Karpas-422 (cell line): ENCODE results near the gene MAPT. TPM values are rescaled to one million over a fixed set of nuclear protein-coding genes. Genes with fewer than 3 reads are reported as not detected.

Experiments
- DNase-seq: peaks from one replicate; pipeline ENCODE4 v3.0.0-alpha.2; 2015
- H2AFZ ChIP-seq: fragments of 200-600 bp; sonication (generic); 2 replicates; pipeline ENCODE4 v1.6.1; 2014; ENCODE audit warnings: antibody characterized with exemption, low read length, mixed read lengths
- H3K27ac ChIP-seq: fragments of 200-600 bp; sonication (generic); 2 replicates; pipeline ENCODE4 v1.5.1; 2014; ENCODE audit warnings: mild to moderate bottlenecking, low read length, moderate library complexity
- H3K27me3 ChIP-seq: fragments of 200-600 bp; sonication (generic); 2 replicates; pipeline ENCODE4 v1.6.1; 2014; ENCODE audit warnings: low read length, mixed read lengths
- H3K36me3 ChIP-seq: fragments of 200-600 bp; sonication (generic); 2 replicates; pipeline ENCODE4 v1.6.1; 2014; ENCODE audit warnings: low read length, mixed read lengths; ENCODE audit not compliant: insufficient read depth
- H3K4me1 ChIP-seq: fragments of 200-600 bp; sonication (generic); 2 replicates; pipeline ENCODE4 v1.6.1; 2014; ENCODE audit warnings: mild to moderate bottlenecking, low read length, mixed read lengths
- H3K4me2 ChIP-seq: fragments of 200-600 bp; sonication (generic); 2 replicates; pipeline ENCODE4 v1.6.1; 2014; ENCODE audit warnings: low read length, low read depth, mild to moderate bottlenecking; ENCODE audit not compliant: poor library complexity, severe bottlenecking
- H3K4me3 ChIP-seq: fragments of 200-600 bp; sonication (generic); 2 replicates; pipeline ENCODE4 v1.5.1; 2014; ENCODE audit warnings: mild to moderate bottlenecking, antibody characterized with exemption, low read length, mixed read lengths
- H3K79me2 ChIP-seq: fragments of 200-600 bp; sonication (generic); 2 replicates; pipeline ENCODE4 v1.6.1; 2014; ENCODE audit warnings: mild to moderate bottlenecking, low read length, mixed read lengths
- H3K9ac ChIP-seq: fragments of 200-600 bp; sonication (generic); 2 replicates; pipeline ENCODE4 v1.6.0; 2014; ENCODE audit warnings: low read length
- H3K9me2 ChIP-seq: fragments of 200-600 bp; sonication (generic), shearing (Covaris generic); replicated peaks from 2 replicates; pipeline ENCODE4 v1.6.0; 2014; ENCODE audit warnings: mild to moderate bottlenecking, low read length, moderate library complexity; ENCODE audit not compliant: insufficient read depth
- H3K9me3 ChIP-seq: fragments of 300-700, 200-600 bp; sonication (generic); 2 replicates; pipeline ENCODE4 v1.6.1; 2014; ENCODE audit warnings: low read length, mixed read lengths
- H4K20me1 ChIP-seq: fragments of 200-600 bp; sonication (generic); 2 replicates; pipeline ENCODE4 v1.6.1; 2014; ENCODE audit warnings: mild to moderate bottlenecking, antibody characterized with exemption, low read length, low read depth; ENCODE audit not compliant: insufficient read depth
- total RNA-seq: library from RNA; depleted of rRNA; stranded (reverse); fragments of >200 nt; shearing (Covaris generic); gene quantifications from 2 replicates; pipeline ENCODE4 v1.2.3, GENCODE V29; 2014; ENCODE audit warnings: low replicate concordance

The MAPT gene
- total RNA-seq, 1 experiment from 2014 or later: 0.15 TPM

GRCh38 chr17:45848405-45848804 lies 45.9 kb upstream of the MAPT start:
- Histone ChIP-seq H3K27me3 (no peaks in the 10 kb centered on the region), H3K9me2 (no peaks in the 10 kb centered on the region), H3K9me3 (no peaks in the 10 kb centered on the region), H3K4me2 (no peak overlapping the region), H3K4me1 (no peaks in the 10 kb centered on the region), H3K4me3 (no peak overlapping the region), H3K36me3 (no peaks in the 10 kb centered on the region), H4K20me1 (0 out of 2 replicates have a peak, but pooled peaks cover 4% of the 10 kb centered on the region), H2AFZ (no peak overlapping the region), H3K79me2 (no peaks in the 10 kb centered on the region), H3K27ac (no peak overlapping the region), H3K9ac (no peak overlapping the region)
- no peak for DNase-seq

DNA sequence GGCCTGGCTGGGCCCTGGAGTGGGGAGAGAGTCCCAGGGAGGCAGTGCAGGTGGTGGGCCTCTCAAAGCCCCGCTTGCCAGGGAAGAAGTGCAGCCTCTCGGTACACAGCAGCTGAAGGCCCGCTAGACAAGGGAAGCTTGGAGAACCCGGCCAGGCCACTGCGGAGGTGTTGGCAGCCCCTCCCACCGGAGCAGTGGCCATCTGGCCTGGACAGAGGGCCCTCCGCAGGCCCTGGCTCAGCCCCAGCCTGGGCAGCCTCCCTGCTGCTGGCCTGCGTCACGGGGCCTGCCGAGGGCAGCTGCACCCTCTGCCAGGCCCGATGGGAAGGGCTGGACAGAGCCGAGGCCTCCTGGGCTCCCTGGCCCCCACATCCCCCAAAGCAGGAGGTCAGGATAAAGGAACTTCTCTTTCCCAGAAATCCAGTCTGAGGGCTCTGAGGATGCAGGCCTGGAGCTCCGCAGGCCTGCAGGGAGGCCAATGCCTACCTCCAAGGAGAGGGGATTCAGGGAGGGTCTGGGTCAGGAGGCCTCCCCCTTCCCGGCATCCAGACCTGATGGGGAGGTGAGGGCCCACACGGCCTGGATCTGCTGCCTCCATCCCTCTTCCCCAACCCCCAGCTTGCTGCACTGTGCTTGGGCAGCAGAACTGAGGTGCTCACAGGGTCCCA lies 45.4 kb upstream of the MAPT start:
- Histone ChIP-seq H3K36me3 (no peaks in the 10 kb centered on the region), H3K9me3 (no peaks in the 10 kb centered on the region), H3K27me3 (no peaks in the 10 kb centered on the region), H3K79me2 (no peaks in the 10 kb centered on the region), H3K4me3 (no peak overlapping the region), H3K9me2 (no peaks in the 10 kb centered on the region), H3K27ac (no peak overlapping the region), H3K9ac (no peak overlapping the region), H3K4me2 (no peak overlapping the region), H2AFZ (no peak overlapping the region), H3K4me1 (no peaks in the 10 kb centered on the region), H4K20me1 (0 out of 2 replicates have a peak, but pooled peaks cover 4% of the 10 kb centered on the region)
- DNase-seq: no peak

DNA sequence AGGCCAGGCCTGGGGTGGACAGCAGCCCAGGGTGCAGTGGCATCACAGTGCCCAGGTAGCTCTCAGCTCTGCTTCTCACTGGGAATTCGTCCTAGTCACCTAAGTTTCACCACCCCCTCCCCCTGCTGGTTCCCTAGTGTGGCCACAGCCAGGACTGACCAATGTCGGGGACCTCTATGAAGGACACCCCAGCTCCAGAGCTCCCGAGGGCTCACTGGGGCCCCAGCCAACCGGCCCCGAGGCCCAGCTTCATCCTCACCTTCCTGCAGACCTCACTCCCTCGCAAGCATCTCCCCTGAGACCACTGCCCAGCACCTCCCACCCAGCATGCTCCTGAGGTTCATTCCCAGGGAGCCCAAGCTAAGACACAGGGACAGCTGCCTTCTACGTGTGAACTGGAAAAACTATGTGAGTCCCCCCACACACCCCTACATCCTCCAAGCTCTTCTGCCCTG lies 44.8 kb upstream of the MAPT start:
- H3K9ac ChIP-seq: no peak overlapping the region
- H3K9me2 ChIP-seq: no peaks in the 10 kb centered on the region
- H3K4me2 ChIP-seq: no peak overlapping the region
- no peak for DNase-seq
- no peaks in the 10 kb centered on the region for H3K27me3 ChIP-seq
- H3K79me2 ChIP-seq: no peaks in the 10 kb centered on the region
- no peak overlapping the region for H2AFZ ChIP-seq
- no peak overlapping the region for H3K27ac ChIP-seq
- no peaks in the 10 kb centered on the region for H3K4me1 ChIP-seq
- no peaks in the 10 kb centered on the region for H3K9me3 ChIP-seq
- H4K20me1 ChIP-seq: no peaks in the 10 kb centered on the region
- no peak overlapping the region for H3K4me3 ChIP-seq
- no peaks in the 10 kb centered on the region for H3K36me3 ChIP-seq

DNA sequence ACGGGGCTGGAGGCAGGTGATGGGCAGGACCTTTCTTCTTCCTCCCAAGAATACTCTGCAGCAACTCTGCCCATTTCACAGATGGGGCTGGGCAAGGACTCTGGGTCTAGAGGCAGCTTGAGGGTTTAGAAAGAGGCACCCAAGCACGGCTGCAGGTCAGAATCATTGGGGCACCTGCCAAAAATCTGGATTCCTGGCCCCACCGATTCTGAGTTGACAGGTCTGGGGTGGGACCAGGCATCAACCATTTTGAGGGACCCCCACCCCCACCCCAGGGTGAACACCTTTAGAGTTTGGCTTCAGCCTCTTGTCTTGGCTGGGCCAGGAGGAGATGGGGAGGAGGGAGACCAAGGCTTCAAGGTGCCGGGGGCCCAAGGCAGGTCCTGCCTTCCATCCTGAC lies 44.3 kb upstream of the MAPT start:
- DNase-seq: no peak
- H3K9ac ChIP-seq: no peak overlapping the region
- no peak overlapping the region for H2AFZ ChIP-seq
- no peaks in the 10 kb centered on the region for H4K20me1 ChIP-seq
- no peaks in the 10 kb centered on the region for H3K27me3 ChIP-seq
- no peak overlapping the region for H3K27ac ChIP-seq
- H3K4me2 ChIP-seq: no peak overlapping the region
- H3K4me1 ChIP-seq: no peaks in the 10 kb centered on the region
- H3K9me3 ChIP-seq: no peaks in the 10 kb centered on the region
- H3K79me2 ChIP-seq: no peaks in the 10 kb centered on the region
- H3K4me3 ChIP-seq: no peak overlapping the region
- no peaks in the 10 kb centered on the region for H3K36me3 ChIP-seq
- no peaks in the 10 kb centered on the region for H3K9me2 ChIP-seq

- no peak for DNase-seq
- H3K9me2 ChIP-seq: no peaks in the 10 kb centered on the region
- H3K4me3 ChIP-seq: no peak overlapping the region
- no peak overlapping the region for H3K27ac ChIP-seq
- no peak overlapping the region for H2AFZ ChIP-seq
- no peak overlapping the region for H3K4me2 ChIP-seq
- H3K9me3 ChIP-seq: no peaks in the 10 kb centered on the region
- no peaks in the 10 kb centered on the region for H3K27me3 ChIP-seq
- no peaks in the 10 kb centered on the region for H3K79me2 ChIP-seq
- H3K4me1 ChIP-seq: no peaks in the 10 kb centered on the region
- H4K20me1 ChIP-seq: no peaks in the 10 kb centered on the region
- no peak overlapping the region for H3K9ac ChIP-seq
- no peaks in the 10 kb centered on the region for H3K36me3 ChIP-seq
Measured at GRCh38 chr17:45850468-45850867, 43.9 kb upstream of the MAPT start.

- Histone ChIP-seq H3K36me3 (no peaks in the 10 kb centered on the region), H3K4me1 (no peaks in the 10 kb centered on the region), H3K79me2 (no peaks in the 10 kb centered on the region), H3K27ac (no peak overlapping the region), H3K4me3 (no peak overlapping the region), H4K20me1 (no peaks in the 10 kb centered on the region), H2AFZ (no peak overlapping the region), H3K27me3 (no peaks in the 10 kb centered on the region), H3K9ac (no peak overlapping the region), H3K4me2 (no peak overlapping the region), H3K9me3 (no peaks in the 10 kb centered on the region), H3K9me2 (no peaks in the 10 kb centered on the region)
- no peak for DNase-seq
Measured at GRCh38 chr17:45851022-45851421, 43.3 kb upstream of the MAPT start.

DNA sequence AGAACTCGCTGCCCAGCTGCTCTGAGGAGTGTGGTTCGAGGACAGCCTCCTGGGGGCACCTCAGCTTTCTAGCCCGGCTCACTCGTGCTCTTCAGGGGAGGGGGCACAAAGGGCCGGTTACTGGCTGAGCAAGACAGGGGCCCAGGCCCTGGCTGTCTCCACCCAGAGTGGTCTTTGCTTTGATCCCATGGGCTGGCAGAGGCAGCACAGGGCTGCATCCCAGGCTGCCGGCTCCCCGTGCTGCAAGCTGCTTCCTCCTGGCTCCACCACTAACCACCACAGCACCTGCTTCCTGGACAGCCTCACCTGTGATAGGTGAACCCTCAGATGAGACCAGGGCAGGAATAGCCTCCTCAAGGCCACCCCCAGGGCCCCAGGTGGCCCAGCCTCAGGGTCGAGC lies 42.9 kb upstream of the MAPT start:
- Histone ChIP-seq H3K79me2 (no peaks in the 10 kb centered on the region), H3K36me3 (no peaks in the 10 kb centered on the region), H3K4me3 (no peak overlapping the region), H3K27ac (no peak overlapping the region), H4K20me1 (no peaks in the 10 kb centered on the region), H3K9me3 (no peaks in the 10 kb centered on the region), H3K9ac (no peak overlapping the region), H3K4me1 (no peaks in the 10 kb centered on the region), H3K4me2 (no peak overlapping the region), H3K27me3 (no peaks in the 10 kb centered on the region), H2AFZ (no peak overlapping the region), H3K9me2 (no peaks in the 10 kb centered on the region)
- DNase-seq: no peak

DNA sequence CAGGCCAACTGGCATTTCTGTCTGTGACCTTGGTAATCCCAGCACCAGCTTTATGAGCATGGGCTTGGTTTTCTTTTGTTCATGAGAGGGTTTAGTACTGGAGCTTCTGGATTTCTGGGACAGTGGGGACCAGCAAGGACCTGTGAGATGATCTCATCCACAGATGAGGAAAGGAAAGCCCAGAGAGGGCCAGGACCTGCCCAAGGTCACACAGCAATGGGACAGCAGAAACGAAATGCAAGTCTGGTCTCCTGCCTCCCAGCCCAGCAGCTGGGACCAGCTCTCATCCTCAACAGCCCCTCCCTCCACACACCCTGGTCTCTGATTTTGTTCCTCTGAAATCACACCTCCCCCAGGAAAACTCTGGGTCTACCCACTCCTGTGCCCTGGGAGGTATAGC lies 42.5 kb upstream of the MAPT start:
- no peaks in the 10 kb centered on the region for H3K4me1 ChIP-seq
- DNase-seq: no peak

More for the DNA sequence above, 42.5 kb upstream of the MAPT start:
- H3K79me2 ChIP-seq: no peaks in the 10 kb centered on the region
- H3K9me2 ChIP-seq: no peaks in the 10 kb centered on the region
- no peak overlapping the region for H2AFZ ChIP-seq
- no peak overlapping the region for H3K9ac ChIP-seq
- H3K4me2 ChIP-seq: no peak overlapping the region
- H3K4me3 ChIP-seq: no peak overlapping the region
- H3K27me3 ChIP-seq: no peaks in the 10 kb centered on the region
- no peak overlapping the region for H3K27ac ChIP-seq
- no peaks in the 10 kb centered on the region for H3K9me3 ChIP-seq
- no peaks in the 10 kb centered on the region for H4K20me1 ChIP-seq
- no peaks in the 10 kb centered on the region for H3K36me3 ChIP-seq
